ENCODE measurements around the gene RXRG. TPM values are rescaled to one million over a fixed set of nuclear protein-coding genes. Genes with fewer than 3 reads are reported as not detected.

Gene RXRG
- total and polyA plus RNA-seq, 3 experiments from 2014 or later, result not detected

Other genes starting within 250 kb of the RXRG start
- gene LMX1A, start 88.4 kb downstream of the RXRG start, total RNA-seq, result not detected
- not detected for gene LMX1A, start 88.4 kb downstream of the RXRG start, polyA plus RNA-seq
- gene LRRC52, start 98.9 kb upstream of the RXRG start, total RNA-seq, result not detected
- not detected for gene LRRC52, start 98.9 kb upstream of the RXRG start, polyA plus RNA-seq
- 10 to 100 TPM; 55.6 to 57.8 TPM for gene MGST3, start 186.1 kb upstream of the RXRG start, total RNA-seq
- gene MGST3, start 186.1 kb upstream of the RXRG start, polyA plus RNA-seq, result 143 TPM